Erythroblast (primary cell): ENCODE measurements around the gene PRMT6.
"Not testable (repeated sequence)": the region's sequence is repeated elsewhere in the genome, so short reads cannot be mapped to it uniquely, and the experiment has no call there.

Experiments used
- DNase-seq, 2 experiments: peaks; one replicate each; lab custom pipeline; 2025; lab: John Stamatoyannopoulos, UW
- GATA1 ChIP-seq: IDR thresholded peaks from 2 replicates; pipeline ENCODE4 v1.6.1; 2011; ENCODE audit warnings: low read depth, mild to moderate bottlenecking, control low read depth, low read length, moderate library complexity
- POLR2A ChIP-seq: IDR thresholded peaks from 2 replicates; pipeline ENCODE4 v1.6.1; 2011; ENCODE audit warnings: mild to moderate bottlenecking, low read length

PRMT6 gene

GRCh38 chr1:107058245-107059032 lies 2.0 kb downstream of the PRMT6 start:
- DNase-seq = peak in 1 of 2 experiments; percentile 15
- TF ChIP-seq POLR2A (no peak), GATA1 (no peak)

- DNase-seq = no peak
- TF ChIP-seq POLR2A = no peak
- no peak for TF ChIP-seq GATA1
Measured at GRCh38 chr1:107061886-107062285, 5.4 kb downstream of the PRMT6 start.

DNA sequence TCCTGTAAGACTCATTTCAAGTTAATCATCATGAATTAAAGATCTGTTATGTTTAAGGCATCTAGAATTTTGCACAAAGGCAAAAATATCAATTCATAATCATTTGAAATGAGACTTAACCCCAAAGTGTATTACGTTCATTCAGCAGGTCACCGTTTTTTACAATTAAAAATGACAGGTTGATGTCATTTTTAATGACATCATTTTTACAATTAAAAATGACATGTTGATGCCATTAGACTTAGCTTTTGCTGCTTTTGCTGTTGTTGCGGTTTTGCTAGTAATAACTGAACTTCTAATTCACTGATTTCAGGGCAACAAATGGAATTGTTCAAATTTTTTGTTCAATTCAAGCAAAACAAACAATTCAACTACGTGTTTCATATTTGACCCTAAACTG lies 17.0 kb downstream of the PRMT6 start:
- no peak for DNase-seq
- TF ChIP-seq POLR2A (no peak), GATA1 (no peak)

- TF ChIP-seq GATA1 (no peak), POLR2A (no peak)
- DNase-seq = no peak
Measured at GRCh38 chr1:107076841-107077240, 20.4 kb downstream of the PRMT6 start.

DNA sequence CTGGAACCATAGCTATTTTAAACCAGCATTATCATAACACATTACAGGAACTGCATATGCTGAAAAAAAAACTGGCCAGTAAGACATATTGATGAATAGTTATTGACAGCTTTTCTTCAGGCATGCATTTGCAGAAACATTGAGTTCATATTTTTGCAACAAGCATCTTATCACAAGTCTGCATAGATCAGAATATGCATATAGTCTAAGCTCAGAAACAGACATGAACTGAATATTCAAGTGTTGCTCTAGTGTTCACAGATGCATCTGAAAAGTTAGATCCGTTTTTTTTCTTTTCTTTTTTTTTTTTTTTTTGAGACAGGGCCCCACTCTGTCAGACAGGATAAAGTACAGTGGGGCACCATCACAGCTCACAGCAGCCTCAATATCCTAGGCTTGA lies 22.8 kb downstream of the PRMT6 start:
- no peak for TF ChIP-seq POLR2A
- TF ChIP-seq GATA1 = no peak
- DNase-seq = no peak

GRCh38 chr1:107081102-107081501 lies 24.6 kb downstream of the PRMT6 start:
- DNase-seq = no peak
- TF ChIP-seq GATA1 (no peak), POLR2A (no peak)

- DNase-seq = no peak
- TF ChIP-seq GATA1 = no peak
Measured at GRCh38 chr1:107091418-107091817, 34.9 kb downstream of the PRMT6 start.

- not testable (repeated sequence) for DNase-seq
Measured at GRCh38 chr1:107093395-107093794, 36.9 kb downstream of the PRMT6 start.

DNA sequence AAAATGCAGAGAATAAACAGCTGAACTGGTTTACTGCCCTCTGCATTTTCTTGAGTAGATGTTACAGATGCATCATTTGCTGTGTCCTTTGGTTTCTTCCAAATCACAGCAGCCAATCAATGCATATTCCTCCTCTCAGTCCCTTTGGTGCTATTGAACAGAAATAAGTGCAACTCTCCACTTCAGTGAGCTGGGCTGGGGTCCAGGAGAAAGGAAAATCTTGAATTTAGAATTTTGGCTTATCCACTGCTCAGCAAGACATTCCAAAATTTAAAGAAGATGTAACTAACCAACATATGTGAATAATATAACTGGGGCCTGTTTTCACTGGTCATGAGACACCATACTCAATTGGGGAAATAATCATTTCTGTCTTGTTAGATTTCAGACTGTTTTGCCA lies 39.2 kb downstream of the PRMT6 start:
- no peak for DNase-seq
- TF ChIP-seq GATA1 (no peak), POLR2A (no peak)

DNA sequence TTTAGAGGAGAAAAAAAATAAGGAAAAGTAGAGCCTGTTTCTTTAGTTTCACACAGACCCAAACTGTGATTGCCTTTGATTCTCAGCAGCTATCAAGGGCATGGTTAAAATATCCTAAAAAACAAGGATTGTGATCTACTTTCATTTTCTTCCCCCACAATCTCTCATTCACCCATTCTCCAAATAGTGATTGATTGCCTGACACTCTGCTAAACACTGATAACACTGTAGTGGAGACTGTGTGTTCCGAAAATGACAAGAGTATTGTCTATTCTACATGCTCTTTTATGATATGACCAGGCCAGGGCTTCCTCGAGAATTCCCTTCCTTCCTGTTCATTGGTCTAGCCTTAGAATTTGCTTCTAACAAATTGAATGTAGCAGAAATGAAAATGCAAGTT lies 40.2 kb downstream of the PRMT6 start:
- TF ChIP-seq GATA1 (no peak), POLR2A (no peak)
- DNase-seq = no peak

GRCh38 chr1:107098961-107099360 lies 42.5 kb downstream of the PRMT6 start:
- DNase-seq = no peak
- no peak for TF ChIP-seq POLR2A

GRCh38 chr1:107100331-107100984 lies 44.0 kb downstream of the PRMT6 start:
- no peak for DNase-seq
- TF ChIP-seq GATA1 = no peak
- TF ChIP-seq POLR2A = no peak

DNA sequence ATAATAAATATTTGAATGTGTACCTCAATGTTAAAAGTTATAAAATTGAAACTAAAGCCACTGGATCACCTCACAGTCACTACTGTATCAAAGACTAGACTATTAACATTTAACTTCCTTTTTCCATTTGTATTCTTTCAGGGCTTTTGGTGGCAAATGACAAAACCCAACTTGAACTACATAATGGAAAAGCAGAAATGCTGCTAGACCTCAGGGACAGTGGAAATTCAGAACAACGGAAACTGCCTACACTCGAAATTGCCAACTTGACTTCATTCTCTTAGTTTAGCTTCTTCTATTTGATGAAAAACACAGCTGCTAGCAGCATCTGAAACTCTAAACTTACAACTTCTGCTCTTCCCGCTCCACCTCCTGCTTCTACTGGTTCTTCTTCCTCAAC lies 49.4 kb downstream of the PRMT6 start:
- TF ChIP-seq POLR2A = no peak
- no peak for TF ChIP-seq GATA1
- DNase-seq = no peak
